IPS-15b (cell line): ENCODE results near the gene KIT.
"Not testable (repeated sequence)": the region's sequence is repeated elsewhere in the genome, so short reads cannot be mapped to it uniquely, and the experiment has no call there.

Experiments
- H3K27me3 ChIP-seq: one replicate; pipeline ENCODE4 v1.6.1; 2013; ENCODE audit warnings: low read length; ENCODE audit not compliant: control insufficient read depth, insufficient read depth
- H3K36me3 ChIP-seq: one replicate; pipeline ENCODE4 v1.6.1; 2013; ENCODE audit warnings: low read length; ENCODE audit not compliant: control insufficient read depth, insufficient read depth
- H3K4me1 ChIP-seq: one replicate; pipeline ENCODE4 v1.6.1; 2013; ENCODE audit warnings: mild to moderate bottlenecking, low read length; ENCODE audit not compliant: control insufficient read depth, insufficient read depth
- H3K4me3 ChIP-seq: one replicate; pipeline ENCODE4 v1.5.1; 2013; ENCODE audit warnings: low read depth, low read length
- H3K9ac ChIP-seq: one replicate; pipeline ENCODE4 v1.6.1; 2013; ENCODE audit warnings: low read depth, mild to moderate bottlenecking, low read length
- H3K9me3 ChIP-seq: one replicate; pipeline ENCODE4 v1.6.1; 2013; ENCODE audit warnings: mild to moderate bottlenecking, low read length; ENCODE audit not compliant: control insufficient read depth, insufficient read depth

Gene KIT

DNA sequence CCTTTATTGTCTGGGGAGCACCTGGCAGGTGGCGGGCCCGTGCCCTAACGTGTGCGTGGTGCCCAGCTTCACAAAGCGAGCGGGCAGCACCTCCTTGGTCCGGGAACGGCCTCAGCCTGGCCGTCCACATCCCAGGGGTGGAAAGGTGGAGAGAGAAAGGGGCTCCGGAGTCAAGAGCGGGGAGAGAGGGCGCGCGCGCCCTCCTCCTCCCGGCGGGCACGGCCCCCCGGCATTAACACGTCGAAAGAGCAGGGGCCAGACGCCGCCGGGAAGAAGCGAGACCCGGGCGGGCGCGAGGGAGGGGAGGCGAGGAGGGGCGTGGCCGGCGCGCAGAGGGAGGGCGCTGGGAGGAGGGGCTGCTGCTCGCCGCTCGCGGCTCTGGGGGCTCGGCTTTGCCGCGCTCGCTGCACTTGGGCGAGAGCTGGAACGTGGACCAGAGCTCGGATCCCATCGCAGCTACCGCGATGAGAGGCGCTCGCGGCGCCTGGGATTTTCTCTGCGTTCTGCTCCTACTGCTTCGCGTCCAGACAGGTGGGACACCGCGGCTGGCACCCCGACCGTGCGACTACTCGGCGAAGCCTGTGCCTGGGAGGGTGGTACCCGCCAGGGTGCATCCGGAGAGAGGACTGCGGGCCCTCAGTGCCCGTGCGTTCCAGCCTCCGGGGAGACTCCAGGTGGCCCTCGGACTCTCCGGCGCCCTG, at the start of gene KIT:
KIT (plus strand) TSS at position 407 of the 701 bp plus-strand sequence; CDS start at position 465, 58 bp downstream.
- peak within 1 kb of the TSS; percentile 60 for H3K9ac ChIP-seq
- H3K4me3 ChIP-seq = peak within 1 kb of the TSS; percentile 84
- H3K9me3 ChIP-seq = no peaks in the 10 kb centered on the region
- H3K27me3 ChIP-seq = peaks cover 59% of the 10 kb centered on the region
- peaks cover 7% of the 10 kb centered on the region for H3K4me1 ChIP-seq
- H3K36me3 ChIP-seq = no peaks in the 10 kb centered on the region

DNA sequence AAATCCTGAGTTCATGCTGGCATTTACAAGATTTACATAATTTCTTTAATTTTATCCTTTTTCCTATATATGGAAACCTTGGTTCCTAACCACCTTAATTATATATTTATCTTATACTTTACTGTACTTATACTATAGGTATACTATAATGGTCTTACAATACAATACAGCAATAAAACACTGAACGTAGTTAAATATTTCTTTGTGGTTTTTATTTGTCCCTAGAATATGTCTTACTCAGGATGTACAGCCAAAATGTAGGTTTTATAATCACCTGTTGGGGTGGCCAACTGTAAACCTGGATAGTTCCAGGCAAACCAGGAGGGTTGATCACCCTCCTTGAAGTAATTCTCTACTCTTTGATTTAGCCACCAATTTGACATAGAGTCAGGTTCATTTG, 48.4 kb upstream of the KIT start:
- H3K9me3 ChIP-seq = no peaks in the 10 kb centered on the region
- no peaks in the 10 kb centered on the region for H3K36me3 ChIP-seq
- H3K4me3 ChIP-seq = no peak overlapping the region
- no peaks in the 10 kb centered on the region for H3K4me1 ChIP-seq
- no peaks in the 10 kb centered on the region for H3K27me3 ChIP-seq
- H3K9ac ChIP-seq = no peak overlapping the region

DNA sequence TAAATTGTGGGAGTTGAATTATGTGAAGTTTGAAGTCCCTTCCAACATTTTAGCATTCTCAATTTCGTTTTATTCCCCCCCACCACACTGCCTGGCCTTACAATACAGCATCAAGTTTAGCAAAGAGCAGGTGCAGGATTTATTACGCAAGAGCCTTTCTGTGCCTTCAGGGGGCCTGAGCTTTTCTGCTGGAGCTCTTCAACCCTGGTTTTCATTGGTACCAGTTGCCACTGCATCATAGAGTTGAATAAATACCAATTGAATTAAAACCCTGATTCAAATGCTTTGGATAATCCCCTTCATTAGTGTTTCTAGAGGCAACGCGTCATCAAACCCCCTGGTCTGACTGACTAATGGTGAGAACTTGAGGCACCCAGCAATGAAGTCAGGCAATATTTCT, 43.6 kb upstream of the KIT start:
- H3K9me3 ChIP-seq = no peaks in the 10 kb centered on the region
- no peaks in the 10 kb centered on the region for H3K36me3 ChIP-seq
- no peaks in the 10 kb centered on the region for H3K4me1 ChIP-seq
- no peak overlapping the region for H3K9ac ChIP-seq
- H3K27me3 ChIP-seq = no peaks in the 10 kb centered on the region
- no peak overlapping the region for H3K4me3 ChIP-seq

DNA sequence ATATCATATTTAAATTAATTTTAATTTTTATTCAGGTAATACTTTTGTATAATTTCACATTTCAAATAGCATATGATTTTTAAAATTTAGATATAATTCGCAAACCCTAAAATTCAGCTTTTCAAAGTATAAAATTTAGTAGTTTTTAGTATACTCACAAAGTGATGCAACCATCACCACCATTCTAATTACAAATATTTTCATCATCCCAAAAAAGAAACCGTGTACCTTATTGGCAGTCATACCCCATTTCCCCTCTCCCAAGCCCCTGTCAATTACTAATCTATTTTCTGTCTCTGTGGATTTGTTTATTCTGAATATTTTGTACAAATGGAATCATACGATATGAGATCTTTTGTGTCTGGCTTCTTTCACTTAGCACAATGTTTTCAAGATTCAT, 37.0 kb upstream of the KIT start:
- Histone ChIP-seq H3K36me3 (no peaks in the 10 kb centered on the region), H3K4me1 (no peaks in the 10 kb centered on the region), H3K9ac (no peak overlapping the region), H3K27me3 (no peaks in the 10 kb centered on the region), H3K9me3 (no peaks in the 10 kb centered on the region), H3K4me3 (no peak overlapping the region)

DNA sequence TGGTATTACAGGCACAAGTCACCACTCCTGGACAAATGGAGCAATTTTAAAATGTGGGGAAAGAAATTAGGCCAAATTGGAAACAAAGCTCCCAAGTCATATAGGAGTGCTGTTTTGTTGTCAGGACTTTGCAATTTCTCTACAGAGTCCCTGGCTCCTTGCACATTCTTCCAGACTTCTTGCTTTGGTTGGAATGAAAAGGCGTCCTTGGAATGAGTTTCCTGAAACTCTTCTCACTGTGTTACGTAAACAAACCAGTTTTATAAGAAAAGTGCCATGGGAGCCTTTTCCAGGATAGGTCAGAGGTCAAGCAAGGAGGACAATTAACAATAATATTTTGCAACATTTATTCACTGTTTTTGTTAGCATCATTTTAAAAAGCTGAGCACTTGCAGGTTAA, 32.4 kb upstream of the KIT start:
- no peaks in the 10 kb centered on the region for H3K27me3 ChIP-seq

DNA sequence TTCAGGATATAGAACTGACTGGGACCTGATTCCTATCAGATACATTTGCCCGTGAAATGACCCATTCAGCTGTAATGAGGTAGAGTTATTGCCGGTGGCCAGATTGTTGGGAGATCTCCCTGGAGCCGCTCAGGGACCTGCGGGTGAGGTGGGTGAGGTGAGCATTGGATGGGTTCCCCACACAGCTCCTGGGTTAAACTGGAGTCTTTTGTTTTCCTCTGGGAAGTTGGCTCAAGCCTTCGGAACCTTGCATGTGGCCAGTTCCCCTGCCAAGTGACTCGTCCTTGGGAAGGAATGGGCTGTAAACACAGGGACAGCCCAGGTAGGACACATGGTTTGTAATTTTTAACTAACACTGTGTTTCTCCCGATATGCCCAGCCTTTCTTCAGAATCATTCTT, 31.6 kb upstream of the KIT start:
- no peak overlapping the region for H3K9ac ChIP-seq
- no peaks in the 10 kb centered on the region for H3K4me1 ChIP-seq
- no peak overlapping the region for H3K4me3 ChIP-seq
- H3K27me3 ChIP-seq = no peaks in the 10 kb centered on the region
- H3K36me3 ChIP-seq = no peaks in the 10 kb centered on the region
- H3K9me3 ChIP-seq = no peaks in the 10 kb centered on the region

More for the DNA sequence above, 32.4 kb upstream of the KIT start:
- Histone ChIP-seq H3K9ac (no peak overlapping the region), H3K36me3 (no peaks in the 10 kb centered on the region), H3K4me1 (no peaks in the 10 kb centered on the region), H3K9me3 (no peaks in the 10 kb centered on the region), H3K4me3 (no peak overlapping the region)

DNA sequence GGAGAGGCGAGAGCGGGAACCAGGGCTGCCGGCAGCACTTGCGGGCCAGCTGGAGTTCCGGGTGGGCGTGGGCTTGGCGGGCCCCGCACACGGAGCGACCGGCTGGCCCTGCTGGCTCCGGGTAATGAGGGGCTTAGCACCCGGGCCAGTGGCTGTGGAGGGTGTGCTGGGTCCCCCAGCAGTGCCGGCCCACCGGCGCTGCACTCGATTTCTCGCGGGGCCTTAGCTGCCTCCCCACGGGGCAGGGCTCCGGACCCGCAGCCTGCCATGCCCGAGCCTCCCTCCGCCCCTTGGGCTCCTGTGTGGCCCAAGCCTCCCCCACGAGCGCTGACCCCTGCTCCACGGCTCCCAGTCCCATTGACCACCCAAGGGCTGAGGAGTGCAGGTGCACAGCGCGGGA, 25.2 kb upstream of the KIT start:
- Histone ChIP-seq H3K4me1 (no peaks in the 10 kb centered on the region), H3K36me3 (no peaks in the 10 kb centered on the region), H3K9me3 (no peaks in the 10 kb centered on the region), H3K9ac (no peak overlapping the region), H3K27me3 (no peaks in the 10 kb centered on the region), H3K4me3 (no peak overlapping the region)

DNA sequence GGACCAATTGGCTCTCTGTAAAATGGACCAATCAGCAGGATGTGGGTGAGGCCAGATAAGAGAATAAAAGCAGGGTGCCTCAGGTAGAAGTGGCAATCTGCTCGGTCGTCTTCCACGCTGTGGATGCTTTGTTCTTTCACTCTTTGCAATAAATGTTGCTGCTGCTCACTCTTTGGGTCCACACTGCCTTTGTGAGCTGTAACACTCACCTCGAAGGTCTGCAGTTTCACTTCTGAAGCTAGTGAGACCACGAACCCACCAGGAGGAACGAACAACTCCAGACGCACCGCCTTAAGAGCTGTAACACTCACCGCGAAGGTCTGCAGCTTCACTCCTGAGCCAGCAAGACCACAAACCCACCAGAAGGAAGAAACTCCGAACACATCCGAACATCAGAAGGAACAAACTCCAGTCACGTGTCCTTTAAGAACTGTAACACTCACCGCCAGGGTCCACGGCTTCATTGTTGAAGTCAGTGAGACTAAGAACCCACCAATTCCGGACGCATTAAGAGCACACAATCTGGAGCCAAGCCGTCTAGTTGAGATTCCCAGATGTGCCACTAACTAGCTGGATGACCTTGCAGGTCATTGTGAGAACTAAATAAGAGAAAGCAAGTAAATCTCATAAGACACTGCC, 24.5 kb upstream of the KIT start:
- H3K4me3 ChIP-seq, H3K4me1 ChIP-seq, H3K27me3 ChIP-seq, H3K9me3 ChIP-seq, H3K9ac ChIP-seq, H3K36me3 ChIP-seq: not testable (repeated sequence)

DNA sequence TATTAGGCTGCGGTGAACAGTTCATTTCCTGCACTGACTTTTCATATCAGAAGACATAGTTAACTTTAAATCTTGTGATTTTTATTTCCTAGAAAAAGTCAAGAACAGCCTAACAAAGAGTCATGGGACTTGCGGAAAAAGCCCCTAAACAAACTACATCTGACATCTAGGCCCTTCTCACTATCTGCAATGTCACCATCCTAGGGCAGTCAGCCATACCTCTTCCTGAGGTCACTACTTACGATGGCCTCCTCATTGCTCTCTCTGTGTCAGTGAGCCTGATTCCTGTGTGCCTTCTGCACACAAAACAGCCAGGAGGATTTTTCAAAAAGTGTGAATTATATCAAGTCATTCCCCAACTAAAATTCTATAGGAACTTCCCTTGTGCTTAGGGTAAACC, 22.4 kb upstream of the KIT start:
- Histone ChIP-seq H3K9me3 (no peaks in the 10 kb centered on the region), H3K9ac (no peak overlapping the region), H3K36me3 (no peaks in the 10 kb centered on the region), H3K27me3 (no peaks in the 10 kb centered on the region), H3K4me3 (no peak overlapping the region), H3K4me1 (no peaks in the 10 kb centered on the region)

DNA sequence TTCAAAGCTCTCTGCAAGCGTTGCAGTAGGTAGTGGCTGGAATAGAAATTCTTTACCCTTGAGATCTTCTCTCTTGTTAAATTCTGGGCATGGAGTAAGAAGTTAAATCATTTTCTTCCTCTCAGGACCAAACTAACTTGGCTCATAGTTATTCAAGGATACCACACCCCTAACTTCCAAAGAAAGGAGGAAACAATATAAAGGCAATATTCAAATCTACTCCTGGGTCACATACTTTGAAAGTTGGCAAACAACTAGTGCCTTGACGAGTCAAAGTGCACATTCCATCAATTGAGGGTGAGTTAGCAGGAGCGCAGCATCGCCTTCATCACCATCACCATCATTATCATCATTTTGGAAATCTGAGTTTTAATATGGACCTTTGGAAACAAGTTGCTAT, 20.4 kb upstream of the KIT start:
- no peaks in the 10 kb centered on the region for H3K4me1 ChIP-seq
- no peak overlapping the region for H3K9ac ChIP-seq
- H3K9me3 ChIP-seq = no peaks in the 10 kb centered on the region
- H3K36me3 ChIP-seq = no peaks in the 10 kb centered on the region
- H3K27me3 ChIP-seq = no peaks in the 10 kb centered on the region
- no peak overlapping the region for H3K4me3 ChIP-seq

DNA sequence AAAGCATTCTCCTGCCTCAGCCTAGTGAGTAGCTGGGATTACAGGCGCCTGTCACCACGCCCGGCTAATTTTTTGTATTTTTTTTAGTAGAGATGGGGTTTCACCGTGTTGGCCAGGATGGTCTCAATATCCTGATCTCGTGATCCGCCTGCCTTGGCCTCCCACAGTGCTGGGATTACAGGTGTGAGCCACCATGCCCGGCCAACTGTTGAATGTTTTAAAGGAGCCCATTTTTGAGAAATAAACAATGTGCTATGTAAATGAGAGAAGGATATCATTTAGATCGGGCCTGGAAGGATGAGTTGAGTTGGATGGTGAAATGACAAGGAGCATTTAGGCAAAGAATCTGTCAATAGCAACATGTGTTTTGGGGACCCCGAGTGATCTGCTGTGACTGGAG, 16.7 kb upstream of the KIT start:
- not testable (repeated sequence) for H3K9me3 ChIP-seq, H3K27me3 ChIP-seq, H3K4me3 ChIP-seq, H3K9ac ChIP-seq, H3K4me1 ChIP-seq, H3K36me3 ChIP-seq

DNA sequence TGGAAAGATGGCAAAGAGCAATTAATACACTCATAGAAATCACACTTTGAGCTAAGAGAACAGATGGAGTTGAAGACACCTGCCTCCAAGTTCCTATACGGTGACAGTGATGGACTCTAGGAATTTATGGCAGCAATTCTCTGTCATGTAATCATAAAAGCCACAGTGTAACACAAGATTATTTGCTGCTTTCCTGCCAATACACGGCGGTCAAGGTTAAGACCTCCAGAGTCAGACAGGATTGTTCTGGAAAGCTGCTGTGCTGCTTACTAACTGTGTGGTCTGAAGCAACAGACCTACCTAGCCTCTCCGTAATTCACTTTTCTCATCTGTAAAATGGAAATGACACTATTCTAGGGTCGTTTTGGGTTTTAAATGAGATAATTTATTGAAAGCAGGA, 14.6 kb upstream of the KIT start:
- Histone ChIP-seq H3K27me3 (no peaks in the 10 kb centered on the region), H3K4me1 (no peaks in the 10 kb centered on the region), H3K9me3 (no peaks in the 10 kb centered on the region)

More for the DNA sequence above, 14.6 kb upstream of the KIT start:
- no peak overlapping the region for H3K4me3 ChIP-seq
- H3K36me3 ChIP-seq = no peaks in the 10 kb centered on the region
- H3K9ac ChIP-seq = no peak overlapping the region
